Measurements from ENCODE around the gene RASD2.

The RASD2 gene

GRCh38 chr22:35556666-35557065, 16.0 kb downstream of the RASD2 start:
- DNase-seq (ENCODE audit: insufficient read length, low spot score) (no peak), FAIRE-seq (no peak)

- FAIRE-seq: no peak
- no peak for DNase-seq (ENCODE audit: insufficient read length, low spot score)
These were observed 17.4 kb downstream of the RASD2 start for GRCh38 chr22:35558031-35558430.

- DNase-seq (ENCODE audit: insufficient read length, low spot score): no peak
These were observed 18.1 kb downstream of the RASD2 start for GRCh38 chr22:35558719-35559118.

GRCh38 chr22:35559354-35560005, 18.8 kb downstream of the RASD2 start:
- no peak for FAIRE-seq
- no peak for DNase-seq (ENCODE audit: insufficient read length, low spot score)

More at GRCh38 chr22:35558719-35559118, 18.1 kb downstream of the RASD2 start:
- FAIRE-seq: no peak

GRCh38 chr22:35560366-35560765, 19.7 kb downstream of the RASD2 start:
- FAIRE-seq: no peak
- DNase-seq (ENCODE audit: insufficient read length, low spot score): no peak

GRCh38 chr22:35560824-35561223, 20.2 kb downstream of the RASD2 start:
- DNase-seq (ENCODE audit: insufficient read length, low spot score) (no peak), FAIRE-seq (no peak)

- no peak for FAIRE-seq
These were observed 21.3 kb downstream of the RASD2 start for GRCh38 chr22:35561796-35562526.

GRCh38 chr22:35563211-35563610, 22.6 kb downstream of the RASD2 start:
- DNase-seq (ENCODE audit: insufficient read length, low spot score) (no peak), FAIRE-seq (no peak)

More at GRCh38 chr22:35561796-35562526, 21.3 kb downstream of the RASD2 start:
- DNase-seq (ENCODE audit: insufficient read length, low spot score): no peak

GRCh38 chr22:35564975-35565867, 24.6 kb downstream of the RASD2 start:
- FAIRE-seq (no peak), DNase-seq (ENCODE audit: insufficient read length, low spot score) (no peak)

GRCh38 chr22:35567351-35568141, 26.9 kb downstream of the RASD2 start:
- DNase-seq (ENCODE audit: insufficient read length, low spot score) (no peak), FAIRE-seq (no peak)

- FAIRE-seq (no peak), DNase-seq (ENCODE audit: insufficient read length, low spot score) (no peak)
These were observed 28.4 kb downstream of the RASD2 start for GRCh38 chr22:35568751-35569739.

GRCh38 chr22:35569916-35570315, 29.3 kb downstream of the RASD2 start:
- DNase-seq (ENCODE audit: insufficient read length, low spot score) (no peak), FAIRE-seq (no peak)

GRCh38 chr22:35570686-35571194, 30.1 kb downstream of the RASD2 start:
- no peak for FAIRE-seq
- DNase-seq (ENCODE audit: insufficient read length, low spot score): no peak

- FAIRE-seq (no peak), DNase-seq (ENCODE audit: insufficient read length, low spot score) (no peak)
These were observed 31.9 kb downstream of the RASD2 start for GRCh38 chr22:35572556-35572955.

- no peak for DNase-seq (ENCODE audit: insufficient read length, low spot score)
- FAIRE-seq: no peak
These were observed 34.6 kb downstream of the RASD2 start for GRCh38 chr22:35575116-35575748.

GRCh38 chr22:35576671-35577070, 36.0 kb downstream of the RASD2 start:
- FAIRE-seq (no peak), DNase-seq (ENCODE audit: insufficient read length, low spot score) (no peak)

GRCh38 chr22:35577799-35578659, 37.4 kb downstream of the RASD2 start:
- no peak for DNase-seq (ENCODE audit: insufficient read length, low spot score)
- no peak for FAIRE-seq

Measured in GM19239 (cell line).